IPS-18c (cell line): Measurements from ENCODE around the gene AIP.

ENCODE experiments used
- H3K4me3 ChIP-seq: 2 replicates; pipeline ENCODE4 v1.7.0; 2013; ENCODE audit warnings: low read depth, mild to moderate bottlenecking, low read length, moderate library complexity; ENCODE audit not compliant: insufficient read depth
- H3K9me3 ChIP-seq: one replicate; pipeline ENCODE4 v1.6.1; 2013; ENCODE audit warnings: mild to moderate bottlenecking, low read length, moderate library complexity; ENCODE audit not compliant: control insufficient read depth, insufficient read depth

The AIP gene

GRCh38 chr11:67442504-67443404 is 40.1 kb upstream of the AIP start:
- Histone ChIP-seq H3K4me3 (peak overlapping the region; percentile 77), H3K9me3 (peaks cover 8% of the 10 kb centered on the region)

GRCh38 chr11:67445515-67445914 is 37.3 kb upstream of the AIP start:
- H3K9me3 ChIP-seq, result peaks cover 8% of the 10 kb centered on the region
- no peak overlapping the region for H3K4me3 ChIP-seq

GRCh38 chr11:67448220-67448609 is 34.6 kb upstream of the AIP start:
- Histone ChIP-seq H3K9me3 (peaks cover 4% of the 10 kb centered on the region), H3K4me3 (no peak overlapping the region)

DNA sequence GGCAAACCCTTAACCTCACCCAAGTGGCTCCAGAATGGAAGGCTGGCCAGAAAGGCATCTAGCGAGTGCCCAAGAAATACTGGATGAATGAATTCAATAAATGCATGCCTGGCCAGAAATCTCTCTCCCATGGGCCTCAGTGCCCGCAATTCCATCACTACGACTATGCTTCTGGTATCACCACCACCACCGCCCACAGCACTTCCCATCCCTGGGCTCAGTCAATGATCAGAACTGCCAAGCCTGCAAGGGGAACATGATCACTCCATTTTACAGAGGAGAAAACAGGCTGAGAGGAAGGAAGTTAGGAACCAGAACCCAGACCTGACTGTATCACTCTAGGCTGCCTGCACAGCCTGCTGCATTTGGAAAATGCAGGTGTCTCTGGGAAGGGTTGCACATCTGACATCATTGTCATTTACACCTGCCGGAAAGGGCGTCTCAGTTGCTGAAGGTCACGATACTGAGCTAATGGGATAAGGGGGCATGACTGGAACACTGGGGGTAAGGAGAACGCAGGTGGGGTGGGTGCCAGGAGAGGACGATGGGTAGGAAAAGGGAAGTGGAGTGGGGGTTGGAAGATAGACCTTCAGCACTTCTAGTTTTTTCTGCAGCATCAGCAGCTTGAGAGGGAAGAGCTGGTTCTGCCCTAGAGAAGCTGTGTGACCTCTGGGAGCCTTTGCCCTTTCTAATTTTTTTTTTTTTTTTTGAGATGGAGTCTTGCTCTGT is 33.5 kb upstream of the AIP start:
- H3K4me3 ChIP-seq, result no peak overlapping the region
- H3K9me3 ChIP-seq, result peaks cover 4% of the 10 kb centered on the region

DNA sequence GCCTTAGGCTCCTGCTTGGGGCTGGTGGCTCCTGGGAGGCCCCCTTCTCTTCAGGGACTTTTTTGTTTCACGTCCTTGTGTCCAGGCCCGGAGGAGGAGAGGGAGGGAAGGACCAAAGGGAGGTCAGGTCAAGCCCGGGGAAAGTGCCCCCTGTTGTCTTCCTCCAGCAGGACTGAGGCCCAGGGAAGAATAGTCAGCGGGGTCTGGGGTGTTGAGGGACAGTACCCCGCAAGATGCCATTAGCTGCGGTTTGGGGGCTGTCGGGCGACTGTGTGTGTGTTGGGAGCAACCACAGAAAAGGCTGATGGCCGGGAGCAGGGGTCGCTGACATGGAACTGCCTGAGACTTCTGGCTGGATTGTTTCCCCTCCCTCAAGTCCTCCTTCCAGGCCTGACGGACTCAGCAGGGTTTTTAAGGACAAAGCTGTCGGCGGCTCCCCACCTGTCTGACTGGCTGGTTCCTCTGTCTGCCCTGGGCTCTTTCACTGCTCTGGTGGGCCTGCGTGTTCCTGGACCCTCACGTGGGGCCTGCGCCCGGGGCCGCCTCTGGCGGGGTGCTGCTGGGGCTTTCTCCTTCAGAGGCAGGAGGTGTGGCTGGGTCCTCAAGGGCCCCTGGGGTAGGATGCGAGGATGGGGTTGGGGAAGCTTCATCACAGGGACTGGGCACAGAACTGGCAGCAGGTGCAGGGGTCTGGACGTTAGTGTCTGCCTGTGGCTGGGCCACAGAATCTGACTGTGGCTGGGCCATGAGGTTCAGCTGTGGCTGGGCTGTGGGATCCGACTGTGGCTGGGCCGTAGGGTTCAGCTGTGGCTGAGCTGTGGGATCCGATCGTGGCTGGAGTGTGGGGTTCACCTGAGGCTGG is 31.8 kb upstream of the AIP start:
- Histone ChIP-seq H3K9me3 (peaks cover 4% of the 10 kb centered on the region), H3K4me3 (no peak overlapping the region)

DNA sequence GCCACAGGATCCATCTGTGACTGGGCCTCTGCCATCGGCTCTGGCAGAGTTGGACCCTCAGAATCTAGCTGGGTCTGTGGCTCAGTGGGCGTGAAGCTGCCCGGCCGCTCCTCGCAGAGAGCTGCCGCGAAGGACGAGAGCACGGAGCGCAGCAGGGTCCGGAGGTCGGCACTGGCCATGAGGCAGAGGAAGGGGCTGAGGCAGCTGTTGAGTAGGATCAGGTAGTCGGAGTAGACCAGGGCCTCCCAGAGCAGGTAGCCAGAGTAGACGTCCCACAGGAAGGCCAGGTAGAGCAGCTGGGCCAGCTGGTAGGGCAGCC is 31.2 kb upstream of the AIP start:
- Histone ChIP-seq H3K4me3 (no peak overlapping the region), H3K9me3 (peaks cover 2% of the 10 kb centered on the region)

DNA sequence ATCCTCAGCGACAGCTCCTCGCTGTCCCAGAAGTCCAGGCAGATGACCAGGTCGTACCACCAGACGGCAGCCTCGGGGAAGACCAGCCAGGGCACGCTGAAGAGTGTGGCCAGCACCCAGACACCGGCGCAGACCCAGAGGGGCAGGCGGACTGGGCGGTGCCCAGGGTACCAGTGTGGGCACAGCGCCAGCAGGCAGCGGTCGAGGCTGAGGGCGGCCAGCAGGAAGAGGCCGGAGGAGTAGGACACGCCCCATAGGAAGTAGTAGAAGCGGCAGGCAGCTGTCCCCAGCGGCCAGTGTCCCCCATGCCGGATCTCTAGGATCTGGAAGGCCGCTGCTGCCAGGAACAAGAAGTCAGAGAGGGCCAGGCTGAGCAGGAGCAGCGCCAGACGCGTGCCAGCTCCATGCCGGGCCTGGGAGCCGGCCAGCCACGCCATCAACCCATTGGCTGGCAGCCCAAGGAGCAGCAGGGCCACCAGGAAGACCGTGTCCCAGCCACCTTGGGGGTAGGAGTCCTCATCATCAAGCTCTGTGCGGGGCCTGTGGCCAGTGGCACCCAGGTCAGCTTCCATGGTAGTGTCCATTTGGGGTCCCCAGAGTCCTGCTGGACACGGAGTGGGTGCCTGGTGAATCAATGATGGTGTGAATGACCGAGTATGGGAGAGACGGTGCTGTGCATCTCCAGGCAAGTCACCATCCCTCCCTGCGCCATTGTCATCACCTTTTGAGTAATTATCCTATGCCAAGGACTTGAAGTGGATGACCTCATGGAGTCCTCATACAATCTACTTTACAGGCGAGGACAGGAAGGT is 30.5 kb upstream of the AIP start, which contains the start of gene GPR152:
Gene GPR152, minus strand, starts transcription at position 589 of the 812 bp plus-strand sequence. Its CDS starts 5 bp downstream, at position 584.
- H3K4me3 ChIP-seq, result no peak within 1 kb of the TSS

GRCh38 chr11:67453816-67454732 is 28.8 kb upstream of the AIP start:
- H3K4me3 ChIP-seq, result no peak overlapping the region
- H3K9me3 ChIP-seq, result no peaks in the 10 kb centered on the region

More for the DNA sequence above, 30.5 kb upstream of the AIP start, which contains the start of gene GPR152:
- H3K9me3 ChIP-seq, result no peaks in the 10 kb centered on the region

- Histone ChIP-seq H3K4me3 (no peak within 1 kb of the TSS), H3K9me3 (no peaks in the 10 kb centered on the region)
Observed at GRCh38 chr11:67455054-67455453, 27.8 kb upstream of the AIP start, which contains the start of gene CABP4. Gene CABP4 (plus strand): TSS chr11:67455354. CDS start chr11:67455424, 70 bp downstream.

DNA sequence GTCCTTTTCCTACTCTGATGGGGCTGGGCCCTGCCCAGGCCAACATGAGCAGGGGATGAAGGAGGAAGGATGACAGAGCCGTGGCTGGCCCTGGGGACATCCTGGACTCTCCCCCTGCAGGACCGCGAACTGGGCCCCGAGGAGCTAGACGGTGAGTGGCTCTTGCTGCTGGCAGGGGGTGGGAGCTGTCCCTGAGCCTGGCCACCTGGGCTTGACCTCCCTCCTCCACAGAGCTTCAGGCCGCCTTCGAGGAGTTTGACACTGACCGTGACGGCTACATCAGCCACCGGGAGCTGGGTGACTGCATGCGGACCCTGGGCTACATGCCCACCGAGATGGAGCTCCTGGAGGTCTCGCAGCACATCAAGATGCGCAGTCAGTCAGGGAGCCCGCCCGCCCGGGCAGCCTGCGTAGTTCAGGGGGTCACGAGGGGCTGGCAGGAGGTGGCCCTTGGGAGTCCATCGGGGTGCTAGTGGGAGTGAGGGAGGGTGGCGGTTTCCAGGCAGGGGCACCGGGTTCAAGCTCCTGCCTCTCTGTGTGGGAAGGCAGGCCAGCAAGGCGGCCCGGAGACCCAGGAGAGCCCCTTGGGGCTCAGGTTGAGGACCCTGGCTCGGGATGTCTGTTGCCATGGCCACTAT is 26.6 kb upstream of the AIP start:
- no peaks in the 10 kb centered on the region for H3K9me3 ChIP-seq
- no peak overlapping the region for H3K4me3 ChIP-seq

DNA sequence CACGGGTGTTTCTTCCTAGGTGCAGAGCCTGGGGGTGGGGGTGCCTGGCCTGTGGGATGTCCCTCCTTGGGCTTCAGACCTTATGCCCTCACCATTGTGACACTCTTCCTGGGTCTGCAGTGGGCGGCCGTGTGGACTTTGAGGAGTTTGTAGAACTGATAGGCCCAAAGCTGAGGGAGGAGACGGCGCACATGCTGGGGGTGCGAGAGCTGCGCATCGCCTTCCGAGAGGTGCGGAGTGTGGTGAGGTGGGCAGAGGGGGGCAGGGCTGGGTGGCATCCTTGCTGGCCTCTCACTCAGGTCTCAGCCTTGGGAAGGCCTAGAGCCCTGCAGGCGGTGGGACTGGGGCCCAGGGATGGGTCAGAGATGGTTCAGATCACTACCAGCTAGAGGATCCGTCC is 25.4 kb upstream of the AIP start:
- H3K9me3 ChIP-seq, result no peaks in the 10 kb centered on the region
- no peak overlapping the region for H3K4me3 ChIP-seq

DNA sequence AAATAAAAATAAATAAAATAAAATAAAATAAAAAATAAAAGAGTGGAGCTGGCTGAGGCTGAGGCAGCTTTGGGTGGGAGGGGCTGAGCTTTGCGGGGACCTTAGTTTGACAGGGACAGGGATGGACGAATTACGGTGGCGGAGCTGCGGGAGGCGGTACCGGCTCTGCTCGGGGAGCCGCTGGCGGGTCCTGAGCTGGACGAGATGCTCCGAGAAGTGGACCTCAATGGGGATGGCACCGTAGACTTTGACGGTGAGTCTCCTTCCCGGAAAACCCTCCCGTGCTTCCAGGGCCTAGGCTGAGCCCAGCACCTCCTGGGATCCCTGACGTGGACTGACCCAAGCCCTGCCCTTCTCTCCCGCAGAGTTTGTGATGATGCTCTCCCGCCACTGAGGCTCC is 24.6 kb upstream of the AIP start:
- no peaks in the 10 kb centered on the region for H3K9me3 ChIP-seq
- H3K4me3 ChIP-seq, result no peak overlapping the region

DNA sequence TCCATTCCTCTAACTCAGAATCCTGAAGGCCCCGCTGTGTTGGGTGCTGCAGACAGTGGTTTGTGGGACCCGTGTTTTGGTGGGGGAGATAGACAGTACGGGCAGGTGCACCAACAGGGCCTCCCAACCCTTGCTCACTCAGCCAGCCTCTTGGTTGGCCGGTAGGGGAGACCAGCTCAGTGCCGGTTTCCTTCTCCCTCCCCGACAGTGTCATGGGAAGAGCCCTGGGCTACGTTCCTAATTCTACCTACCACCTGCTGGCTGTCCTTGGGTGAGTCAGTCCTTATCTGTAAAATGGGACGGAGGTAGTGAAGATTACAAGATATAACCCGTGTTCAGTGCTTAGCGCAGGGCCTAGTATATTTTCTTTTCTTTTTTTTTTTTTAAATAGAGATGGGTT is 19.6 kb upstream of the AIP start:
- Histone ChIP-seq H3K9me3 (no peaks in the 10 kb centered on the region), H3K4me3 (no peak overlapping the region)

DNA sequence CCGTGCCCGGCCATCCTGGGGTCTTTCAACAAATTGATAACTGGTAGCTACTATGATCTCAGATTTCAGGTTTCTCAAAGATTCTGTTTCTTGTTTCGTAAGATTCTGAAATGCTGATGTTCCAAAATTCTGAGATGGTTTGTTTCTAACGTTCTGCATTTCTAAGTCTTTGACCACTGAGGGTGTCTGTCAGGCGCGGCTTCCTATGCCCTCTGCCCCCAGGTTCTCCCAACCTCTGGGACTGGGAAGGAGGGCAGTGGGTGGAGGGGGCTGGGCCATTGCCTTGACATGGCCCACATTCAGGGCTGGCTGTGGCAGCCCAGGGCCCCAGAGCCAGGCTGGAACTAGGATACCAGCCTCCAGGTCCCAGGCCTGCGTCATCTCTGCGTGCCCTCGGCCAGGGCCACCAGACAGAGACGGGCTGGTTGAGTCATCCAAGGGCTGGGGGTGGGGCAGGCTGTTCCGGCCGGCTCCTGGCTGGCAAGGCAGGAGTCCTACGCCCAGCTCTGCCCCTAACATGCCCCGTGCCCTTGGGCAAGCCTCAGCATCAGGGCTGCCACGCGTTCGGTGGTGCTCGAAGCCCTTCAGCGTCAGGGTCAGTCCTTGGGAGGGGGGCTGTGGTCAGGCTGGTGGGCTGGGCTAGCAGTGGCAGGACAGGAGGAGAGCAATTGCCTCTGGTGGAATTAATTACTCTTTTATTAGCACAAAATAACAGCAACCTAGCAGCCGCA is 19.0 kb upstream of the AIP start:
- peak overlapping the region; percentile 38; the same call in 1 of the 2 replicates for H3K4me3 ChIP-seq
- H3K9me3 ChIP-seq, result no peaks in the 10 kb centered on the region
